ENCODE measurements around the gene KRT14.

Gene KRT14

DNA sequence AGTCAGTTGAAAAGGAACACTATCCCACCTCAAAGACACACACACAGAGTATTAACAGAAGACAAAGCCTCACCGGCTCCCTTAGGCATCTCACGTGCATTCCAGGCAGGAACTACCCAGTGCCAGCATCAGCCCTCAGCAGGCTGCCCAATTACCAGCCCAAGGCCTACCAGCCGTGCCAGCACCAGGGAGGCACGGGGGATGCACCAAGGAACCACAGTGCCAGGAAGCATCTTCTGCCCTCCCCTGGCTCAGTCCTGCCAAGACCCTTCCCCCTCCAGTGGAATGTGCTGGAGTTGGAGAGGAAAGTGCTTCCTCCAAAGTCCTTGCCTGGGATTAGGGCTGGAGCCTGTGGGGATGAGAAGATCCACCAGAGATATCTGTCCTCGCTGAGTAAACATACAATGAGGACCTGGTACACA lies 47.6 kb downstream of the KRT14 start:
- H3K4me3 ChIP-seq (ENCODE audit: low read depth, low read length): no peak overlapping the region
- no peak for DNase-seq (ENCODE audit: low read depth)

DNA sequence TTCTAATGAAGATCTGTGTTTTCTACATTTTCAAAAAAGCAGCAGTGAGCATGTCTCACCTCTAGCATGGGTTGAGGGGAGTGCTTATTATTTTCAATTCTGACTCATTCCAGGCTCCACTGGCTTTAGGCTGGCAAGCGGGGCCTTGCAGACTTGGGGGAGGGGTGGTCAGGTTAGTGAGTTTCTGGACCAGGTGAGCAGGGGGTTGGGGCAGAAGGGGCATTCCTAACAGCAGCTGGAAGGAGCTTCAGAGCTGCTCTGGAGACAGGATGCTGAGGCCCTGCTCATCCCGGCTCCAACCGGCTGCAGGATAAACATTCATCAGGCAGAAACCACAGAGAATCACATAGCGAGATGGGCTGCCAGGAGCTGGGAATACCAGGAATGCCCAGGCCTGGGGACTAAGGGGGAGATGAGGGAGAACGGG lies 48.1 kb downstream of the KRT14 start:
- no peak for DNase-seq (ENCODE audit: low read depth)
- H3K4me3 ChIP-seq (ENCODE audit: low read depth, low read length): no peak overlapping the region

DNA sequence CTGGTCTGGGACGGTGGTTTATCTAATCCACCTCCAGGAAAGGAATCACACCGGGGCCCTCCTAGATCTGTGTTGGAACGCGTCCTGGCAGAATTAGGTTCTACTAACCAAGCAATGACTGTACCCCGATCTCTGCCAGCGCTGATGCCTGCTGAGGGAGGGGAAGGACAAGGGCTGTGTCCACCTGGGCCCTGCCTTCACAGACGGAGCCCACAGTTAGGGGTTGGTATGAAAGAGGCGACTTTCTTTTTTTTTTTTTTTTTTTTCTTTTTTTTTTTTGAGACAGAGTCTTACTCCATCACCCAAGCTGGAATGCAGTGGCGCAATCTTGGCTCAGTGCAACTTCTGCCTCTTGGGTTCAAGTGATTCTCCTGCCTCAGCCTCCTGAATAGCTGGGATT lies 48.7 kb downstream of the KRT14 start:
- H3K4me3 ChIP-seq (ENCODE audit: low read depth, low read length): no peak overlapping the region
- no peak for DNase-seq (ENCODE audit: low read depth)

DNA sequence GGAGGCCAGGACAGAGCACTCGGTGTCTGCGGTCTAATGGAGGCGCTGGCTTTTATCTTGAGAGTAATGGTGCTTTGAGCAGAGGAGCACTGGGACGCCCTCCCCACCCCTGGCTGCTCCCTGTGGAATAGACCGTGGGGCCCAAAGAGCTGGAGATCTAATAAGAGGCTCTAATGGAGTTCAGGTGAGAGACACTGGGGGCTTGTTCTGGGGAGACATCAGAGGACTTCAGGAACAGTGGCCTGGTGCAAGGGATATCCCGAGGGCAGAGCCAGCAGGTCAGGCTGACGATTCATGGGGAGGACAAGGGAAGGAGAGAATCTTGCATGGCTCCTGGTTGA lies 49.1 kb downstream of the KRT14 start:
- no peak overlapping the region for H3K4me3 ChIP-seq (ENCODE audit: low read depth, low read length)
- no peak for DNase-seq (ENCODE audit: low read depth)

DNA sequence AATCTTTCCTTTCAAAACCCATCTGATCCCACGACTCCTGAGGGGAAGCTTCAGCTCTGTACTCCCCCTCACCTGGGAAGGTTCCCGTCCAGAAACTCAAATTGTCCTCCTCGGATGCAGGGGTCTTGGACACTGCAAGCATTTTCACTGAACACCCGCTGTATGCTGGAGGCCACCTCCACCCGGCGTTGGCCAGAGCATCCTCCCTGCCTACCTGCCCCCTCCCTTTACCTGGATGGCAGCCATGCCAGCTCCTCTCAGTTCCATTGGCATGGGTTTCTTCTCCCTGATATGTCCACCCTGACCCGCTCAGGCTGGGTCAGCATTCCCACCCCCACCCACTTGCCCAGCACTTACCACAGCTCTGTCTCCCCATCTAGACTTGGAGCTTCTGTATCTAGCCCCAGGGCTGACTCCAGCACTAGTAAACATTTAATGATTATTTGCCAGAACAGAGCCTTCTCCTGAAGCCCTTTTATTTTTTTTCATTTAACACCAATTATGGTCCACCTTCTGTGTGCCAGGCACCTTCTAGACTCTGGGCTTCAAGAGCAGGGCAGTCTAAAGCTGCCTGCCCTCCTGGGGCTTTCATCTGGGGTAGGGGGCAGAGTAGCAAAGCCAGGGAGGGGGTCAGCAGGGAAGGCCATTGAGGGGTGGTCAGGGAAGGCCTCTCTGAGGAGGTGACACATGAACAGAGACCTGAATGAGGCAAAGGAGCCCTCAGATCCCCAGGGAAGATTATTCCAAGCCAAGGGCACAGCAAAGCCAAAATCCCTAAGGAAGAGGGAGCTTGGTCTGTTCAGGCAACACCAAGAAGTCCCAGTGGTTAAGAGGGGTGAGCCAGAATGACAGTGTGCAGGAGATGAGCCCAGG lies 49.7 kb downstream of the KRT14 start:
- H3K4me3 ChIP-seq (ENCODE audit: low read depth, low read length): no peak overlapping the region
- no peak for DNase-seq (ENCODE audit: low read depth)

DNA sequence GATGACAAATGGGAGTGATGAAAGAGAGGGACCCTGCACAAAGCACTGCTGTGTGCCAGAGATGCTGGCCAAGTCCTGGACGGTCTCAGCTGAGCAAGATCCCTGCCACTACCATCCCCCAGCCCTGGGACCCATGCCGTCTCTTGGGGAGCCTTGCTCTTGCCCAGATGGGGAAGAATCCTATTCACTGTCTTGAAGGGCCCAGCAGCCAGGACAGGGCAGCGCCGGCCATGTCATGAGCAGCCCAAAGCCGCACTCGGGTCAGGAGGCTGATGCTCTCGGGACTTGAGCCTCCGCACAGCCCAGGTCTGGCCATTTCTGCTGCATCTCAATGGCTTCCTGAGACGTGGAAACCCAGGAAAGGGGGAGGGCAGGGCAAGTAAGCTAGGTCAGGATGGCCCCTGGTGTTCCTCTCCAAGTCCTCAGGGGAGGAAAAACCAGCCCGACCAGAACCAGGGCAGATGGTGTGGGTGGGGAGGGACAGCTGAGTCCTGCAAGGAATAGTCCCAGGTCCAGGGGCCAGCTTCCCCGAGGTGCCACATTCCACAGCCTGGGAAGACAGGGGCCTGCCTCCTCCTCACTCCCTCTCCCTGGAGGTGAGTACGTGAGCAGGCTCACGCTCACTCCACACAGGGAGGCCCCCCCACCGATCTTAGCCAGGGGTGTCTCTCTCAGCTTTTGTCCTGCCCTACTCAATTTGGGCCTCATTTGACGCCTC lies 50.8 kb downstream of the KRT14 start:
- no peak overlapping the region for H3K4me3 ChIP-seq (ENCODE audit: low read depth, low read length)
- DNase-seq (ENCODE audit: low read depth): no peak

DNA sequence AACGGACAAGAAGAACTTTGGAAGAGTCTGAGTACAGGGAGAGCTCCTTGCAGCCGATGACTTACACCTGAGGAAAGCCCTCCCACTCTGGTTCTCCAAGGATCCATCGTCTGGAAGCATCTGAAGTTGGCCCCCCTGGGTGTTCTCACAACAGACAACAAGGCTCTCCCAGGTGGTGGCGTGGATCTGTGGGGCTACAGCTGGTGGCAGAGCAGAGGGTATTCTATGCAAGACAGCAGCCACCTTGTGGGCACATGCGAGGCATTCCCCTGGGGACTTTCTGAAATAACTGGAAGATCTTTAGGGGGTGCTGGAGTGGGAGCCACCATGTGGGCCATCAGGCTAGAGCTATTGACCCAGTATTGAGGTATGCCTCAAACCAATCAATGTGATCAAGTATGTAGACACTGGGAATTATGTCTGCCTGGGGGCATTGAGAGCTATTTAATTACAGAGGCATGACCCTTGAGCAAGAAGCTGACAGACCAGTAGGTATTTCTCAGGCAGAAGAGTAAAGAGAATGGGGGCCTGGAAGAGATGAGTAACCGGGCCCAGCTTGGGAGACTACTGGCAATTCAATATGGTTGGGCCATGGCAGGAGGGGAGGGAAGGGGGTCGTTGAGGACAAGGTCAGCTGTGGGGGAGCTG lies 51.7 kb downstream of the KRT14 start:
- no peak overlapping the region for H3K4me3 ChIP-seq (ENCODE audit: low read depth, low read length)
- no peak for DNase-seq (ENCODE audit: low read depth)

DNA sequence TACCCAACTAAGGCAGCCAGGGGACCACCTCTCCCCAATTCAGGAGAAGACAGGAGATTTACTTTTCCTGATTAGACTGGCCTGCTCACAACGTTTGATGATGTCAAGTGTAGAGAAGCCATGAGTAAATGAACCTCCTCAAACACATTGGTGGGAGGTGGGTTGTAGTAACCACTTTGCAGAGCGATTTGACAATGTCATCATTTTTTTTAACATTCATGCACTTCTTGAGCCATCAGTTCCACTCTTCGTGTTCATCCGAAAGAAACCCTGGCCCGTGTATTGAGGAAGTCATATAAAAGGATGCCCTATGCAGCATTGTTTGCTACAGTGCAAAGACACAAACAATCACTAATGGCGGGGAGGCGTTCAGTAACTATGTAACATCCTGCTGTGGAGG lies 53.1 kb downstream of the KRT14 start:
- DNase-seq (ENCODE audit: low read depth): no peak

DNA sequence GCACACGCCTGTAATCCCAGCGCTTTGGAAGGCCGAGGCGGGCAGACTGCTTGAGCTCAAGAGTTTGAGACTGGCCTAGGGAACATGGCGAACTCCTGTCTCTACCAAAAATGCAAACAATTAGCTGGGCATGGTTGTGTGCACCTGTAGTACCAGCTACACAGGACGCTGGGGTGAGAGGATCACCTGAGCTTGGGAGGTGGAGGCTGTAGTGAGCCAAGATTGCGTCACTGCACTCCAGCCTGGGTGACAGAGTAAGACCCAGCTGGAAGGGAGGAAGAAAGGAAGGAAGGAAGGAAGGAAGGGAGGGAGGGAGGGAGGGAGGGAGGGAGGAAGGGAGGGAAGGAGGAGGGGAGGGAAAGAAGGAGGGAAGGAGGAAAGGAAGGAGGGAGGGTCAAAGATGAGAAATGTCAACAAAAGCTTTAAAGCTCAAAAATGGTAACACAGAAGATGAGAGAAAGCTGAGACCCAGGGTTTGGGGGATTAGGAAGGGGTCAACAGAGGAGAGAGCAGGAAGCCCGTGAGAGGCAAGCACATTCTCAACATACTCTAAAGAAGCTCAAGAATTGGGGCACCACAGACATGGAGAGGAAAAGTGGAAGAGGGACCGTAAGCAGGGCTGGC lies 53.6 kb downstream of the KRT14 start:
- no peak overlapping the region for H3K4me3 ChIP-seq (ENCODE audit: low read depth, low read length)
- no peak for DNase-seq (ENCODE audit: low read depth)

More for the DNA sequence above, 53.1 kb downstream of the KRT14 start:
- no peak overlapping the region for H3K4me3 ChIP-seq (ENCODE audit: low read depth, low read length)

Data from skeletal muscle cell (primary cell).